HepG2 (cell line): ENCODE measurements around the gene CDK2AP2. TPM values are rescaled to one million over a fixed set of nuclear protein-coding genes. Genes with fewer than 3 reads are reported as not detected.

ENCODE experiments used
- FOXC1 ChIP-seq: sonication (generic); formaldehyde crosslinking; IDR thresholded peaks from 2 replicates; pipeline ENCODE4 v1.8.0; 2022; ENCODE audit warnings: mild to moderate bottlenecking, missing genetic modification reagents, borderline replicate concordance
- KDM5B ChIP-seq: sonication (generic); formaldehyde crosslinking; IDR thresholded peaks from 2 replicates; pipeline ENCODE4 v1.4.0; 2020; ENCODE audit warnings: missing genetic modification reagents, mild to moderate bottlenecking, borderline replicate concordance
- MBD4 ChIP-seq: IDR thresholded peaks from 2 replicates; pipeline ENCODE4 v1.6.1; 2012; ENCODE audit warnings: low read length, inconsistent platforms, borderline replicate concordance
- NRL ChIP-seq: sonication (generic); formaldehyde crosslinking; IDR thresholded peaks from 2 replicates; pipeline ENCODE4 v1.5.0; 2020; ENCODE audit warnings: missing genetic modification reagents, mild to moderate bottlenecking, moderate library complexity, borderline replicate concordance
- SOX6 ChIP-seq, 2 experiments: fragments of 450-650 bp in 1 of 2; sonication (generic) in 1 of 2; formaldehyde crosslinking in 1 of 2; IDR thresholded peaks; 2 replicates each; pipeline versions ENCODE4 v1.4.0 to v1.6.1; 2017 to 2020; ENCODE audit warnings: antibody characterized with exemption in 1 of 2, mild to moderate bottlenecking in 1 of 2, missing genetic modification reagents in 1 of 2
- SRSF4 ChIP-seq: fragments of 200-400 bp; formaldehyde crosslinking; IDR thresholded peaks from one replicate; pipeline ENCODE4 v1.6.1; 2018; ENCODE audit warnings: mild to moderate bottlenecking, low read depth, low read length, moderate library complexity; ENCODE audit not compliant: poor library complexity, severe bottlenecking
- SSRP1 ChIP-seq: IDR thresholded peaks from 2 replicates; pipeline ENCODE4 v1.6.1; 2016; ENCODE audit warnings: control low read depth
- TEAD3 ChIP-seq: optimal IDR thresholded peaks from 2 replicates; pipeline ENCODE3; 2016; ENCODE audit warnings: borderline replicate concordance
- XBP1 ChIP-seq: sonication (generic); formaldehyde crosslinking; IDR thresholded peaks from 2 replicates; pipeline ENCODE4 v1.5.0; 2020; ENCODE audit warnings: missing genetic modification reagents
- ZBTB1 ChIP-seq: sonication (generic); formaldehyde crosslinking; IDR thresholded peaks from 2 replicates; pipeline ENCODE4 v1.4.0; 2020; ENCODE audit warnings: missing genetic modification reagents, borderline replicate concordance
- ZFP41 ChIP-seq: sonication (generic); formaldehyde crosslinking; IDR thresholded peaks from 2 replicates; pipeline ENCODE4 v1.4.0; 2020; ENCODE audit warnings: mild to moderate bottlenecking, missing genetic modification reagents, borderline replicate concordance
- ZMYM4 ChIP-seq: sonication (generic); formaldehyde crosslinking; IDR thresholded peaks from 2 replicates; pipeline ENCODE4 v1.8.1; 2023; ENCODE audit warnings: mild to moderate bottlenecking, missing genetic modification reagents
- ZNF136 ChIP-seq: sonication (generic); formaldehyde crosslinking; IDR thresholded peaks from 2 replicates; pipeline ENCODE4 v1.8.1; 2022; ENCODE audit warnings: low read depth, mild to moderate bottlenecking, moderate library complexity, missing genetic modification reagents
- ZNF234 ChIP-seq: sonication (generic); formaldehyde crosslinking; conservative IDR thresholded peaks from 2 replicates; pipeline ENCODE4 v1.5.1; 2020; ENCODE audit warnings: mild to moderate bottlenecking, missing genetic modification reagents
- ZNF337 ChIP-seq: sonication (generic); formaldehyde crosslinking; IDR thresholded peaks from 2 replicates; pipeline ENCODE4 v1.5.1; 2020; ENCODE audit warnings: missing genetic modification reagents, low read depth, mild to moderate bottlenecking, borderline replicate concordance
- ZNF33B ChIP-seq: sonication (generic); formaldehyde crosslinking; IDR thresholded peaks from 2 replicates; pipeline ENCODE4 v1.5.1; 2020; ENCODE audit warnings: mild to moderate bottlenecking, missing genetic modification reagents
- ZNF343 ChIP-seq: sonication (generic); formaldehyde crosslinking; IDR thresholded peaks from 2 replicates; pipeline ENCODE4 v1.4.0; 2020; ENCODE audit warnings: mild to moderate bottlenecking, missing genetic modification reagents
- ZNF501 ChIP-seq: sonication (generic); formaldehyde crosslinking; IDR thresholded peaks from 2 replicates; pipeline ENCODE4 v1.5.1; 2020; ENCODE audit warnings: mild to moderate bottlenecking, moderate library complexity, missing genetic modification reagents
- ZNF552 ChIP-seq: sonication (generic); formaldehyde crosslinking; IDR thresholded peaks from 2 replicates; pipeline ENCODE4 v1.9.0; 2022; ENCODE audit warnings: missing genetic modification reagents, mild to moderate bottlenecking, borderline replicate concordance
- ZNF615 ChIP-seq: sonication (generic); formaldehyde crosslinking; IDR thresholded peaks from 2 replicates; pipeline ENCODE4 v1.5.0; 2020; ENCODE audit warnings: mild to moderate bottlenecking, missing genetic modification reagents, borderline replicate concordance
- ZNF652 ChIP-seq: IDR thresholded peaks from 2 replicates; pipeline ENCODE4 v1.6.1; 2016; ENCODE audit warnings: low read depth, borderline replicate concordance
- polyA plus RNA-seq, 8 experiments: library from polyadenylated mRNA; depleted of rRNA in 3 of 8; stranded (reverse) in 7 of 8; unstranded in 1 of 8; fragments of >200 nt; fragmentation: Illumina TruSeq in 4 of 8; extraction: Trizol in 4 of 8; gene quantifications; 2 replicates each; pipeline versions ENCODE4 v1.2.1 to v1.2.3, GENCODE V29; 2011 to 2016; ENCODE audit warnings: low read depth in 4 of 8, missing spikeins in 1 of 8, mixed read lengths in 1 of 8; ENCODE audit not compliant: insufficient read depth in 1 of 8
- total RNA-seq, 5 experiments: library from RNA; depleted of rRNA; stranded (reverse); fragments of >200 nt; fragmentation: Illumina TruSeq; extraction: Trizol; gene quantifications; 2 replicates each; pipeline ENCODE4 v1.2.3, GENCODE V29; 2016; ENCODE audit warnings: low read depth in 1 of 5
- TF ChIP-seq, protein P1 (sequence below): sonication (generic); formaldehyde crosslinking; IDR thresholded peaks from 2 replicates; pipeline ENCODE4 v1.5.0; 2020; ENCODE audit warnings: missing genetic modification reagents
- TF ChIP-seq, protein P2 (sequence below): sonication (generic); formaldehyde crosslinking; IDR thresholded peaks from 2 replicates; pipeline ENCODE4 v1.4.0; 2020; ENCODE audit warnings: low read depth, mild to moderate bottlenecking, missing genetic modification reagents
- TF ChIP-seq, protein P3 (sequence below): sonication (generic); formaldehyde crosslinking; IDR thresholded peaks from 2 replicates; pipeline ENCODE4 v1.4.0; 2020; ENCODE audit warnings: missing genetic modification reagents; ENCODE audit errors: not compliant biosample characterization
- TF ChIP-seq, protein P4 (sequence below): sonication (generic); formaldehyde crosslinking; IDR thresholded peaks from 2 replicates; pipeline ENCODE4 v1.4.0; 2020; ENCODE audit warnings: missing genetic modification reagents, borderline replicate concordance

The CDK2AP2 gene
- total and polyA plus RNA-seq, 2 of the 13 experiments (the other 11 are each of a cell fraction or from before 2014, with no cell fraction given), result 15.0 to 23.2 TPM

DNA sequence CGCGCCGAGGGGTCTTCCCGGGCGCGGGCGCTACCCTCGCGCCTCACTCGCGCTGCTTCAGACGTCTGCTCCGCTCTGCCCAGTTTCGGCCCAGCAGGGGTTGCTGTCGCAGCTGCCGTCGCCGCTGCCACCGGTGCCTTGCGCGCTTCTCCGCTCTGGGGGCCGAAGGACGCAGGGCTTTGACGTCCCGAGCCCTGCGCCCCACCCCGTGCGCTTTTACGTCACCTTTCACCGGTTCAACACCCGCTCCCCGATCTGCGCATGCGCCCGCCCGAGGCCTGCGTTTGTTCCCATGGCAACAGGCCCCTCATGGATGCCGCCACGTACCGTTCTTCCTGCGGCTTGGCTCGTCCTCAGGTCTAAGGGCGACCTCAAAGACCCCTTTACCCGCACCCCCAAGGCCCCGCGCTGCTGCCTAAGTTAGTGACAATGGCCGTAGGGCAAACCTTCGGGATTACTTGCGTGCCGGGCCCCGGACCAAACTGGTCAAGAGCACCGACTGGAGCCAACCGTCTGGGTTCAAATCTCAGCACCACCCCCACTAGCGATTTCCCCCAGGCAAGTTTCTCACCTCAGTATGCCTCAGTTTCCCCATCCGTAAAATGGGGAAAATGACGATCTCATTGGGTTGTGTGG is 642 bp upstream of the CDK2AP2 start (continued):
- TF ChIP-seq, protein P1, sequence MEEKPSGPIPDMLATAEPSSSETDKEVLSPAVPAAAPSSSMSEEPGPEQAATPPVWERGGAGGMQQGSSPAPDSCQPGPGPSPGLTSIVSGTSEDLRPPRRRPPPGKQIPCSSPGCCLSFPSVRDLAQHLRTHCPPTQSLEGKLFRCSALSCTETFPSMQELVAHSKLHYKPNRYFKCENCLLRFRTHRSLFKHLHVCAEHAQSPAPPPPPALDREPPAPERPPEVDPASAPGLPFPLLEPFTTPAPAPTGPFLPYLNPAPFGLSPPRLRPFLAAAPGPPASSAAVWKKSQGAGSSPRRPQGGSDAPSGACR (CRISPR knock-in tag), result no peak
- no peak for TF ChIP-seq SSRP1 (CRISPR knock-in tag)
- TF ChIP-seq ZFP41, result no peak
- no peak for TF ChIP-seq ZBTB1 (CRISPR knock-in tag)
- no peak for TF ChIP-seq MBD4
- TF ChIP-seq SOX6 (IDR thresholded peaks at IDR 0.05), result no peak
- TF ChIP-seq SOX6 (CRISPR knock-in tag; IDR thresholded peaks at IDR 0.05), result peak; percentile 41; the same call in 1 of the 2 replicates
- TF ChIP-seq XBP1 (CRISPR knock-in tag), result no peak
- TF ChIP-seq, protein P2, sequence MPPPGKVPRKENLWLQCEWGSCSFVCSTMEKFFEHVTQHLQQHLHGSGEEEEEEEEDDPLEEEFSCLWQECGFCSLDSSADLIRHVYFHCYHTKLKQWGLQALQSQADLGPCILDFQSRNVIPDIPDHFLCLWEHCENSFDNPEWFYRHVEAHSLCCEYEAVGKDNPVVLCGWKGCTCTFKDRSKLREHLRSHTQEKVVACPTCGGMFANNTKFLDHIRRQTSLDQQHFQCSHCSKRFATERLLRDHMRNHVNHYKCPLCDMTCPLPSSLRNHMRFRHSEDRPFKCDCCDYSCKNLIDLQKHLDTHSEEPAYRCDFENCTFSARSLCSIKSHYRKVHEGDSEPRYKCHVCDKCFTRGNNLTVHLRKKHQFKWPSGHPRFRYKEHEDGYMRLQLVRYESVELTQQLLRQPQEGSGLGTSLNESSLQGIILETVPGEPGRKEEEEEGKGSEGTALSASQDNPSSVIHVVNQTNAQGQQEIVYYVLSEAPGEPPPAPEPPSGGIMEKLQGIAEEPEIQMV, result no peak
- TF ChIP-seq ZNF552 (CRISPR knock-in tag), result no peak
- no peak for TF ChIP-seq ZNF652 (CRISPR knock-in tag)
- TF ChIP-seq NRL, result no peak
- TF ChIP-seq SRSF4, result no peak
- no peak for TF ChIP-seq ZNF615 (CRISPR knock-in tag)
- TF ChIP-seq ZNF33B (CRISPR knock-in tag), result no peak
- TF ChIP-seq, protein P3, sequence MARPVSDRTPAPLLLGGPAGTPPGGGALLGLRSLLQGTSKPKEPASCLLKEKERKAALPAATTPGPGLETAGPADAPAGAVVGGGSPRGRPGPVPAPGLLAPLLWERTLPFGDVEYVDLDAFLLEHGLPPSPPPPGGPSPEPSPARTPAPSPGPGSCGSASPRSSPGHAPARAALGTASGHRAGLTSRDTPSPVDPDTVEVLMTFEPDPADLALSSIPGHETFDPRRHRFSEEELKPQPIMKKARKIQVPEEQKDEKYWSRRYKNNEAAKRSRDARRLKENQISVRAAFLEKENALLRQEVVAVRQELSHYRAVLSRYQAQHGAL (CRISPR knock-in tag), result peak; percentile 63
- no peak for TF ChIP-seq ZNF234 (CRISPR knock-in tag)
- no peak for TF ChIP-seq KDM5B (CRISPR knock-in tag)
- TF ChIP-seq ZMYM4 (CRISPR knock-in tag), result peak; percentile 39; the same call in 1 of the 2 replicates
- no peak for TF ChIP-seq ZNF136 (CRISPR knock-in tag)
- peak; percentile 41 for TF ChIP-seq TEAD3 (CRISPR knock-in tag)
- TF ChIP-seq FOXC1 (CRISPR knock-in tag), result peak; percentile 38; the same call in 1 of the 2 replicates
- TF ChIP-seq, protein P4, sequence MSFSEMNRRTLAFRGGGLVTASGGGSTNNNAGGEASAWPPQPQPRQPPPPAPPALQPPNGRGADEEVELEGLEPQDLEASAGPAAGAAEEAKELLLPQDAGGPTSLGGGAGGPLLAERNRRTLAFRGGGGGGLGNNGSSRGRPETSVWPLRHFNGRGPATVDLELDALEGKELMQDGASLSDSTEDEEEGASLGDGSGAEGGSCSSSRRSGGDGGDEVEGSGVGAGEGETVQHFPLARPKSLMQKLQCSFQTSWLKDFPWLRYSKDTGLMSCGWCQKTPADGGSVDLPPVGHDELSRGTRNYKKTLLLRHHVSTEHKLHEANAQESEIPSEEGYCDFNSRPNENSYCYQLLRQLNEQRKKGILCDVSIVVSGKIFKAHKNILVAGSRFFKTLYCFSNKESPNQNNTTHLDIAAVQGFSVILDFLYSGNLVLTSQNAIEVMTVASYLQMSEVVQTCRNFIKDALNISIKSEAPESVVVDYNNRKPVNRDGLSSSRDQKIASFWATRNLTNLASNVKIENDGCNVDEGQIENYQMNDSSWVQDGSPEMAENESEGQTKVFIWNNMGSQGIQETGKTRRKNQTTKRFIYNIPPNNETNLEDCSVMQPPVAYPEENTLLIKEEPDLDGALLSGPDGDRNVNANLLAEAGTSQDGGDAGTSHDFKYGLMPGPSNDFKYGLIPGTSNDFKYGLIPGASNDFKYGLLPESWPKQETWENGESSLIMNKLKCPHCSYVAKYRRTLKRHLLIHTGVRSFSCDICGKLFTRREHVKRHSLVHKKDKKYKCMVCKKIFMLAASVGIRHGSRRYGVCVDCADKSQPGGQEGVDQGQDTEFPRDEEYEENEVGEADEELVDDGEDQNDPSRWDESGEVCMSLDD, result peak; percentile 74; the same call in 1 of the 2 replicates
- TF ChIP-seq ZNF343 (CRISPR knock-in tag), result no peak
- TF ChIP-seq ZNF501, result no peak
- no peak for TF ChIP-seq ZNF337 (CRISPR knock-in tag)
